HG03108 (cell line): ENCODE measurements around the gene SPPL3.
"Not testable (repeated sequence)": the region's sequence is repeated elsewhere in the genome, so short reads cannot be mapped to it uniquely, and the experiment has no call there.

Experiments used
- ATAC-seq: cut with Tn5 transposase; IDR thresholded peaks from one replicate; pipeline ENCODE4 v1.9.1; 2021; ENCODE audit warnings: moderate library complexity; ENCODE audit not compliant: unreplicated experiment

SPPL3 gene

GRCh38 chr12:120921637-120922036, 17.5 kb upstream of the SPPL3 start:
- ATAC-seq, result no peak

DNA sequence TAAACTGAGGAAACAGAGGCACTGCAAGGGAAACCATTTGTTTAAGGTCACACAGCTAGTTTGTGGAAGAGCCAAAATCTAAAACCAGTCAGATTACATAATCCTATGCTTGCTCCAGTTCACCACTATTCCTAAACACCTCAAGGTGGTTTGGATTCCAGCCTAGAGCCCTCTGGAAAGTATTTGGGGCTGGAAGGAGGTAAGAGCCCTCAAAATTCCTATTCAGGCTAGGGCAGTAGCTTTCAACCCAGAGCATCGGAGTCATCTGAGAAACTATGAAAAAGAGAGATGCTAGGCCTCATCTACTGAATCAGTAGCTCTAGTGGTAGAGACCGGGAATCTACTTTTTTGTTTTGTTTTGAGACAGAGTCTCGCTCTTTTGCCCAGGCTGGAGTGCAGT, 16.0 kb upstream of the SPPL3 start:
- no peak for ATAC-seq

DNA sequence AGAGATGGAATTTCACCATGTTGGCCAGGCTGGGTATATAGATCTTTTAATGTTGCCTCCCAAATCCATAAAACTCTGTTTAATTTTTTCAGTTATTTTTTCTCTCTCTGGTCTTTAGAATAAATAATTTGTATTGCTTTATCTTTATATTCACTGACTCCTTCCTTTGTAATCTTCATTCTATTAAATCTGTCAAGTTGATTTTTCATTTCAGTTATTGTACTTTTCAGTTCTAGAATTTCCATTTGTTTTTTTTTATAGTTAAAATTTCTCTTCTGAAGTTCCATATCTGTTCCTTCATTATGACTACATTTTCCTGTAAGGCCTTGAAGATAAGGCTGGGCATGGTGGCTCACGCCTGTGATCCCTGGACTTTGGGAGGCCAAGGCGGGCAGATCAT, 13.6 kb upstream of the SPPL3 start:
- ATAC-seq, result no peak

GRCh38 chr12:120916561-120916960, 12.4 kb upstream of the SPPL3 start:
- ATAC-seq, result no peak

GRCh38 chr12:120914794-120915193, 10.6 kb upstream of the SPPL3 start:
- ATAC-seq, result no peak

DNA sequence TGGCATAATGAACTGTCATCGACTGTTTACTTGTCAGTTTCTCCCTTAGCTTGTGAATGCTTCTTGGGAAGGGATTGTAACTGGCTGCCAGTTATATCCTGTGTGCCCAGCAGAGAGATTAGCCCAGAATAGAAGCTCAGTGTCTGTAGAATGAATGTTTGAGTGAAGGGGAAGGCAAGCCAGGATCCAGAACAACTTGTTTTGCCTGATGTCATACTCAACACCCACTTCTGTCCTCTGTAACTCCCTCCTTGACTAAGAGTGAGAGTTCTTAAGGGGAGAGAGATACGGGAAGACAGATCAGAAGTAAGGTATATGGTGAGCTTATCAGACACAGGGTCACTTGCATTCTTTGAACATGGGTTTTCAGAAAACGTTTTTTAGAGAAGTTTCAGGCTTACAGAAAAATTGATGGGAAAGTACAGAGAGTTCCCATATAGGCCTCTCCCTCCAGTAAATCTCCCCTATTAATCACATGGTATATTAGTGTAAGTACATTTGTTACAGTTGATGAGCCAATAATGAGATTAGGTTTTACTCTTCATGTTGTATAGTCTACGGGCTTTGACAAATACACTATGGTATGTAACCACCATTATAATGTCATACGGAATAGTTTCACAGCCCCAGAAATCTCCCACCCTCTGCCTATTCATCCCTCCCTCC, 5.6 kb upstream of the SPPL3 start:
- ATAC-seq, result no peak

DNA sequence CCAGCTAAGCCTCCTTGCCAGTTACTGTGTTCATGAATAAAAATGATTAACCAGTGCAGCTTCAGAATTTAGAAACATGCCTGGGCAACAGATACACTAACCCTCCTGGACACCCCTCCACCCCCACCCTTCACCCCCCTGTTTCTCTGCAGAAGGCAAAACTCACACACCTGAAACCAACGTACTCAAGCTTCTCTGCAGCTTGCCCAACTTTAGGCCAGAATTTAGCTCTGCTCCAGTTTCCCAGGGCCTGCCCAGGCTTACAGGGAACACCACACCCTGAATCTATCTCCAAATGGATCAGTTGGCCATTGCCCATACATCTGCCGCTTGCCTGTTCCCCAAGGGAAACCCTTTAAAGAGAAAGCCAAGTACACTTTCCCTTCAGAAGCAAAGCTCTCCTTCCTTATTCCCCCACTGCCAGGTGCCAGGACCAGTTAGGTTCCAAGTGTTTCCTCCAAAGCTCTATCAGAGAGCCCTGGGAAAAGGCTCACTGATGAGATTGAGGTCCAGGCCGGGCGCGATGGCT, 1.8 kb upstream of the SPPL3 start:
- no peak for ATAC-seq

DNA sequence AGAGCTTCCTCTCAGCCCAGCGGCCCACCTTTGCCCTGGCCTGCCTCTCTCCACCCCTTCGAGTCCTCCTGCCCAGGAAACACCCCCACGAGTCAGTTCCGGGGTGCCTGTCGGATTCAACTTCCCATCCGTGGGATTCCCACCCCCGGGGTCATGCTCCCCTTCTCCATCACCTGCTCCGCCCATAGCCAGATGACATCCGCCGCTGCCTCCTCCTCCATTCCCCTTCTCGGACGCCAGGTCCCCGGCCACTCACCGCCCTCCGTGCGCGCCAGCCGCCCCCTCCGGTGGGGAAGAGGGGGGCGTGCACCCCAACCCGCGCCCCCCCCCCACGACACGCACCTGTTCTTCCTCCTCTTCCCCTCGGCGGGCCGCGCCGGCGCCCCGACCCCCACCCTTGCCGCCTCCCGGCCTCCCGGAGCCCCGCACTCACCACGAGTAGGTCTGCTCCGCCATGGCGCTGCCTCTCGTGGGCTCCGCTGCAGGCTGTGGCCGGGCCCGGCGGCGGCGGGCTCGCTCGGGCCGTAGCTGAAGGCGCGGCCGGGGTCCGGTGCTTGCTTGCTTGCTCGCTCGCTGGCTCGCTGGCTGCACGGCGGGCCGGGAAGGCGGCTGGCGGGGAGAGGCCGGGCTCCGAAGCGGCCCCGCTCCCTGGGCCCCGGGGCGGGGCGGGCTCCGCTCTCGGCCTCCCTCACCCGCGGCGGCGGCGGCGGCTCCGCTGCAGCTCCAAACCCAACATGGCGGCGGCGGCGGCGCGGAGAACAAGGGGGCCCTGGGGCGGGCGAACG, 554 bp downstream of the SPPL3 start:
- peak; percentile 47 for ATAC-seq

- ATAC-seq, result no peak
Measured at GRCh38 chr12:120902846-120903411, 1.2 kb downstream of the SPPL3 start.

- no peak for ATAC-seq
Measured at GRCh38 chr12:120901818-120902217, 2.3 kb downstream of the SPPL3 start.

- ATAC-seq, result not testable (repeated sequence)
Measured at GRCh38 chr12:120901101-120901500, 3.1 kb downstream of the SPPL3 start.

- ATAC-seq, result no peak
Measured at GRCh38 chr12:120895532-120895931, 8.6 kb downstream of the SPPL3 start.

DNA sequence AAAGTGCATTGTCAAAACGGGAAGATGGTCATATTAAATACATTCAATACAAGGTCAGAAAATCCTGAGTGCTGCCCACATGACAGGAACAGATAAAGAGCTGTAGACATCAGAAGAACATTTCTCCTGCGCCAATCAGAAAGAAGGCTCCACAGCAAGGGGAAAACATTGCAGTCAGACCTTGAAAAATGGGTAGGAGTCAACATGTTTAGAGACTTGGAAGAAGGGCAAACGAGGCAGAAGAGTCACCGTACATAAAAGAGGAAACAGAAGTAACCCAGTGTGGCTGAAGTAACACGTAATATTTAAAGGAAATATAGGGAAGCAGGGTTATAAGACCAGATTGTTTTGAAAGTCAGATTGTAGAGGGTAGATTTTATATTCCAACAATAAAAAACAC, 11.9 kb downstream of the SPPL3 start:
- ATAC-seq, result no peak

GRCh38 chr12:120890963-120891362, 13.2 kb downstream of the SPPL3 start:
- ATAC-seq, result no peak

- no peak for ATAC-seq
Measured at GRCh38 chr12:120887253-120888043, 16.7 kb downstream of the SPPL3 start.

GRCh38 chr12:120886199-120887018, 17.7 kb downstream of the SPPL3 start:
- ATAC-seq, result peak; percentile 74

- no peak for ATAC-seq
Measured at GRCh38 chr12:120885521-120885920, 18.6 kb downstream of the SPPL3 start.

- no peak for ATAC-seq
Measured at GRCh38 chr12:120884644-120885043, 19.5 kb downstream of the SPPL3 start.

- no peak for ATAC-seq
Measured at GRCh38 chr12:120882055-120882555, 22.1 kb downstream of the SPPL3 start.

DNA sequence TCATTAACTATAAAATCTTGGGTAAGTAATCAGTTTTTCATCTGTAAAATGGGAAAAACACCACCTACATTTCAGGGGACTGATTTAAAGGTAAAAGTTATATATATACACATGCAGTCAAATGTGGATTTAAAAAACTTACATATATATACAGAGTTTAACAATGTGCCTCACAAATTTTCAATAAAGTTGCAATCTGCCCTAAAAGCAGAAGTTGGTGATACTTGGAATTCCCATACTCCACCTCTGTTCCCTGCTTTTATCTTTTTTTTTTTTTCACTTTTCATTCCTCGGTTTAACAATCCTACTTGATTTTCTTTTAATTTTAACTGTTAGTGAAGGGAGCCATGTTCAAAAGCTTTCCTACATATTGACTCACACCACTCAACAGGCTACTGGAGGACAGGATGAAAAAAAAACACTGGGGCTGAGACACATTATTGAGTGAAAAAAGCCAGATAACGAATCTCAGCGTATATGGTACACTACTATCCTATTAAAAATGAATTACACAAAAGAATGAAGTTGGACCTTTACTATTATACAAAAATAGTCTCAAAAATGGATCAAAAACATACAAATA, 24.3 kb downstream of the SPPL3 start:
- ATAC-seq, result no peak
